Measurements from ENCODE around the gene PDE9A. TPM values are rescaled to one million over a fixed set of nuclear protein-coding genes. Genes with fewer than 3 reads are reported as not detected.

The PDE9A gene
- total and polyA plus RNA-seq, 8 donors: 1.2 to 14.4 (median 5.0) TPM

GRCh38 chr21:42670884-42671283 lies 17.5 kb downstream of the PDE9A start:
- Histone ChIP-seq H3K9me3 (no peaks in the 10 kb centered on the region), H3K27me3 (no peaks in the 10 kb centered on the region), H3K27ac (no peak overlapping the region), H3K36me3 (no peaks in the 10 kb centered on the region), H3K4me3 (no peak overlapping the region), H3K4me1 (no peaks in the 10 kb centered on the region)
- FAIRE-seq: no peak
- peak in 1 of 6 donors; percentile 8 for DNase-seq
- intact Hi-C loops (cut with DNase I): no loop called here
- no peak for ATAC-seq
- WGBS, 2 donors: 63 to 69% methylated on average over 9 of the region's 9 CpGs
- no peak for TF ChIP-seq CTCF (IDR thresholded peaks at IDR 0.05)

GRCh38 chr21:42671778-42672593 lies 18.6 kb downstream of the PDE9A start:
- Histone ChIP-seq H3K27me3 (no peaks in the 10 kb centered on the region), H3K4me1 (no peaks in the 10 kb centered on the region), H3K4me3 (no peak overlapping the region), H3K27ac (no peak overlapping the region), H3K9me3 (no peaks in the 10 kb centered on the region), H3K36me3 (no peaks in the 10 kb centered on the region)
- intact Hi-C loops (cut with DNase I): no loop called here
- no peak for TF ChIP-seq CTCF (IDR thresholded peaks at IDR 0.05)
- peak in 1 of 6 donors; percentile 32 for DNase-seq
- peak in 2 of 4 donors; percentile 42 to 64 for ATAC-seq
- no peak for FAIRE-seq
- 45 to 56% methylated on average over 15 of the region's 15 CpGs for WGBS, 2 donors

GRCh38 chr21:42672699-42673458 lies 19.5 kb downstream of the PDE9A start:
- Histone ChIP-seq H3K9me3 (no peaks in the 10 kb centered on the region), H3K27me3 (no peaks in the 10 kb centered on the region), H3K4me1 (no peaks in the 10 kb centered on the region), H3K4me3 (no peak overlapping the region), H3K27ac (no peak overlapping the region), H3K36me3 (no peaks in the 10 kb centered on the region)
- WGBS, 2 donors: 82 to 90% methylated on average over 24 of the region's 24 CpGs
- FAIRE-seq: no peak
- no peak for ATAC-seq
- intact Hi-C loops (cut with DNase I): no loop called here
- TF ChIP-seq CTCF (IDR thresholded peaks at IDR 0.05): no peak
- no peak for DNase-seq

GRCh38 chr21:42673633-42674328 lies 20.4 kb downstream of the PDE9A start:
- Histone ChIP-seq H3K27ac (no peak overlapping the region), H3K9me3 (no peaks in the 10 kb centered on the region), H3K4me3 (no peak overlapping the region), H3K4me1 (no peaks in the 10 kb centered on the region), H3K27me3 (no peaks in the 10 kb centered on the region), H3K36me3 (no peaks in the 10 kb centered on the region)
- FAIRE-seq: no peak
- DNase-seq: peak in 1 of 6 donors; percentile 42
- TF ChIP-seq CTCF (IDR thresholded peaks at IDR 0.05): no peak
- WGBS, 2 donors: 76 to 84% methylated on average over 23 of the region's 23 CpGs
- no peak for ATAC-seq
- intact Hi-C loops (cut with DNase I): no loop called here

Measured in pancreas (tissue), 10 donors.